Measurements from ENCODE around the gene RPS19.
"Not testable (repeated sequence)": the region's sequence is repeated elsewhere in the genome, so short reads cannot be mapped to it uniquely, and the experiment has no call there.

The RPS19 gene

GRCh38 chr19:41902594-41902993 is 42.5 kb downstream of the RPS19 start:
- DNase-seq = no peak

- DNase-seq = no peak
Observed at GRCh38 chr19:41903193-41903953, 43.3 kb downstream of the RPS19 start.

- no peak for DNase-seq
Observed at GRCh38 chr19:41904118-41904870, 44.2 kb downstream of the RPS19 start.

- DNase-seq = no peak
Observed at GRCh38 chr19:41905273-41906002, 45.4 kb downstream of the RPS19 start.

- DNase-seq = no peak
Observed at GRCh38 chr19:41906271-41906670, 46.2 kb downstream of the RPS19 start.

- DNase-seq = no peak
Observed at GRCh38 chr19:41906916-41907680, 47.0 kb downstream of the RPS19 start.

- DNase-seq = no peak
Observed at GRCh38 chr19:41907994-41908615, 48.0 kb downstream of the RPS19 start.

- no peak for DNase-seq
Observed at GRCh38 chr19:41908724-41909464, 48.8 kb downstream of the RPS19 start.

- DNase-seq = no peak
Observed at GRCh38 chr19:41909706-41910105, 49.7 kb downstream of the RPS19 start.

GRCh38 chr19:41910240-41910991 is 50.4 kb downstream of the RPS19 start:
- DNase-seq = no peak

- DNase-seq = no peak
Observed at GRCh38 chr19:41910992-41911888, 51.2 kb downstream of the RPS19 start.

- no peak for DNase-seq
Observed at GRCh38 chr19:41911889-41912731, 52.1 kb downstream of the RPS19 start.

- DNase-seq = no peak
Observed at GRCh38 chr19:41912899-41913537, 53.0 kb downstream of the RPS19 start.

- DNase-seq = no peak
Observed at GRCh38 chr19:41913538-41914423, 53.7 kb downstream of the RPS19 start.

GRCh38 chr19:41914424-41914834 is 54.4 kb downstream of the RPS19 start:
- not testable (repeated sequence) for DNase-seq

GRCh38 chr19:41915021-41915775 is 55.1 kb downstream of the RPS19 start:
- DNase-seq = no peak

All from stimulated activated CD4-positive, alpha-beta T cell treated with anti-CD3 and anti-CD28 coated beads, Interleukin-4, amount 100 ng/mL, for 24 hours (primary cell).